Uterus (tissue), 2 donors: ENCODE data around the gene CGN.

Source experiments
- POLR2A ChIP-seq, 2 donors: fragments of 450-650 bp; IDR thresholded peaks; one replicate each; pipeline ENCODE4 v1.6.1; 2016; ENCODE audit warnings: antibody characterized with exemption in 2 of 2, mild to moderate bottlenecking in 1 of 2, moderate library complexity in 1 of 2
- TF ChIP-seq, protein P1 (sequence below), 4 experiments: fragments of 200-600 bp in 2 of 4; fragments of 450-650 bp in 2 of 4; sonication (generic) in 2 of 4; IDR thresholded peaks; one replicate each; pipeline ENCODE4 v1.5.1; 2016 to 2019; ENCODE audit warnings: antibody characterized with exemption in 4 of 4, mild to moderate bottlenecking in 2 of 4, moderate library complexity in 1 of 4

DNA sequence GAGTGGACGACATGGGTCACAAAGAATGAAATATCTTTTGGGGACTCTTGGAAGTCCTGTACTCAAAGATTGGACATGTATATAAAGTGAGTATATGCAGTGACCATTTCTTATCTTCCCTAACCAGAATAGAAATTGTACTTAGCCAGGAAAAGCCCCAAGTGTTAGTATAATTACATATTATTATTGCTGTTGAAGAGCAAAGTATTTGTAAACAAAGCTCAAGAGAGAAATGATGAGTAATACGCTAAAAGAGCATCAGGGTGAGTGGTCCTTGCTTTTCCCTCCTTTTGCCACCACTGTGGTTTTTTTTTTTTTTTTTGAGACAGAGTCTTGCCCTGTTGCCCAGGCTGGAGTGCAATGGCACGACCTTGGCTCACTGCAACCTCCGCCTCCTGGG, 6.4 kb upstream of the CGN start:
- TF ChIP-seq, protein P1, sequence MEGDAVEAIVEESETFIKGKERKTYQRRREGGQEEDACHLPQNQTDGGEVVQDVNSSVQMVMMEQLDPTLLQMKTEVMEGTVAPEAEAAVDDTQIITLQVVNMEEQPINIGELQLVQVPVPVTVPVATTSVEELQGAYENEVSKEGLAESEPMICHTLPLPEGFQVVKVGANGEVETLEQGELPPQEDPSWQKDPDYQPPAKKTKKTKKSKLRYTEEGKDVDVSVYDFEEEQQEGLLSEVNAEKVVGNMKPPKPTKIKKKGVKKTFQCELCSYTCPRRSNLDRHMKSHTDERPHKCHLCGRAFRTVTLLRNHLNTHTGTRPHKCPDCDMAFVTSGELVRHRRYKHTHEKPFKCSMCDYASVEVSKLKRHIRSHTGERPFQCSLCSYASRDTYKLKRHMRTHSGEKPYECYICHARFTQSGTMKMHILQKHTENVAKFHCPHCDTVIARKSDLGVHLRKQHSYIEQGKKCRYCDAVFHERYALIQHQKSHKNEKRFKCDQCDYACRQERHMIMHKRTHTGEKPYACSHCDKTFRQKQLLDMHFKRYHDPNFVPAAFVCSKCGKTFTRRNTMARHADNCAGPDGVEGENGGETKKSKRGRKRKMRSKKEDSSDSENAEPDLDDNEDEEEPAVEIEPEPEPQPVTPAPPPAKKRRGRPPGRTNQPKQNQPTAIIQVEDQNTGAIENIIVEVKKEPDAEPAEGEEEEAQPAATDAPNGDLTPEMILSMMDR (IDR thresholded peaks at IDR 0.05), result no peak
- no peak for TF ChIP-seq POLR2A (IDR thresholded peaks at IDR 0.05)
